ENCODE measurements around the gene TNFRSF17. TPM values are rescaled to one million over a fixed set of nuclear protein-coding genes. Genes with fewer than 3 reads are reported as not detected.

Gene TNFRSF17
- total and polyA plus RNA-seq, 2 donors = not detected

GRCh38 chr16:12002447-12003006 is 37.5 kb downstream of the TNFRSF17 start:
- no peak for DNase-seq (ENCODE audit: extremely low spot score)
- Histone ChIP-seq H3K4me1 (ENCODE audit: insufficient read depth) (no peaks in the 10 kb centered on the region), H3K27ac (ENCODE audit: low read depth) (no peak overlapping the region), H3K4me3 (ENCODE audit: low read depth, low read length) (no peak overlapping the region), H3K36me3 (ENCODE audit: insufficient read depth) (no peaks in the 10 kb centered on the region)
- WGBS = 51% methylated on average over 11 of the region's 11 CpGs

GRCh38 chr16:12006637-12007036 is 41.6 kb downstream of the TNFRSF17 start:
- WGBS = 92% methylated on average over 3 of the region's 3 CpGs
- H3K4me1 ChIP-seq (ENCODE audit: insufficient read depth) = no peaks in the 10 kb centered on the region
- no peak for DNase-seq (ENCODE audit: extremely low spot score)
- no peak overlapping the region for H3K27ac ChIP-seq (ENCODE audit: low read depth)
- H3K36me3 ChIP-seq (ENCODE audit: insufficient read depth) = no peaks in the 10 kb centered on the region
- H3K4me3 ChIP-seq (ENCODE audit: low read depth, low read length) = no peak overlapping the region

GRCh38 chr16:12009462-12009861 is 44.5 kb downstream of the TNFRSF17 start:
- DNase-seq (ENCODE audit: extremely low spot score) = no peak
- Histone ChIP-seq H3K36me3 (ENCODE audit: insufficient read depth) (no peaks in the 10 kb centered on the region), H3K4me3 (ENCODE audit: low read depth, low read length) (no peak overlapping the region), H3K27ac (ENCODE audit: low read depth) (no peak overlapping the region), H3K4me1 (ENCODE audit: insufficient read depth) (no peaks in the 10 kb centered on the region)
- 86% methylated on average over 7 of the region's 7 CpGs for WGBS

GRCh38 chr16:12009922-12010321 is 44.9 kb downstream of the TNFRSF17 start:
- Histone ChIP-seq H3K27ac (ENCODE audit: low read depth) (no peak overlapping the region), H3K36me3 (ENCODE audit: insufficient read depth) (no peaks in the 10 kb centered on the region), H3K4me1 (ENCODE audit: insufficient read depth) (no peaks in the 10 kb centered on the region), H3K4me3 (ENCODE audit: low read depth, low read length) (no peak overlapping the region)
- DNase-seq (ENCODE audit: extremely low spot score) = no peak
- 96% methylated on average over 2 of the region's 2 CpGs for WGBS

GRCh38 chr16:12010388-12011251 is 45.6 kb downstream of the TNFRSF17 start:
- H3K36me3 ChIP-seq (ENCODE audit: insufficient read depth) = no peaks in the 10 kb centered on the region
- WGBS = 75% methylated on average over 13 of the region's 13 CpGs
- DNase-seq (ENCODE audit: extremely low spot score) = no peak
- no peak overlapping the region for H3K27ac ChIP-seq (ENCODE audit: low read depth)
- no peak overlapping the region for H3K4me3 ChIP-seq (ENCODE audit: low read depth, low read length)
- H3K4me1 ChIP-seq (ENCODE audit: insufficient read depth) = no peaks in the 10 kb centered on the region

GRCh38 chr16:12011565-12011964 is 46.6 kb downstream of the TNFRSF17 start:
- 76% methylated on average over 4 of the region's 4 CpGs for WGBS
- H3K36me3 ChIP-seq (ENCODE audit: insufficient read depth) = no peaks in the 10 kb centered on the region
- no peak for DNase-seq (ENCODE audit: extremely low spot score)
- no peaks in the 10 kb centered on the region for H3K4me1 ChIP-seq (ENCODE audit: insufficient read depth)
- H3K27ac ChIP-seq (ENCODE audit: low read depth) = peak overlapping the region; percentile 16
- H3K4me3 ChIP-seq (ENCODE audit: low read depth, low read length) = no peak overlapping the region

- DNase-seq (ENCODE audit: extremely low spot score) = no peak
- 87% methylated on average over 4 of the region's 4 CpGs for WGBS
- Histone ChIP-seq H3K4me1 (ENCODE audit: insufficient read depth) (no peaks in the 10 kb centered on the region), H3K4me3 (ENCODE audit: low read depth, low read length) (no peak overlapping the region), H3K36me3 (ENCODE audit: insufficient read depth) (no peaks in the 10 kb centered on the region), H3K27ac (ENCODE audit: low read depth) (no peak overlapping the region)
Measured at GRCh38 chr16:12016291-12016947, 51.4 kb downstream of the TNFRSF17 start.

GRCh38 chr16:12017558-12017957 is 52.5 kb downstream of the TNFRSF17 start:
- no peak overlapping the region for H3K4me3 ChIP-seq (ENCODE audit: low read depth, low read length)
- no peaks in the 10 kb centered on the region for H3K4me1 ChIP-seq (ENCODE audit: insufficient read depth)
- H3K36me3 ChIP-seq (ENCODE audit: insufficient read depth) = no peaks in the 10 kb centered on the region
- H3K27ac ChIP-seq (ENCODE audit: low read depth) = no peak overlapping the region
- WGBS = 65% methylated on average over 5 of the region's 5 CpGs
- no peak for DNase-seq (ENCODE audit: extremely low spot score)

Small RNA genes within 50 kb of the gene (small RNA-seq; reads per million reads assigned to genes)
- gene AC007216.5 (not detected), gene UBL5P4 (not detected)

Other genes starting within 250 kb of the TNFRSF17 start
- gene TXNDC11, start 222.4 kb upstream of the TNFRSF17 start, total RNA-seq = 22.7 TPM
- 39.1 TPM for gene TXNDC11, start 222.4 kb upstream of the TNFRSF17 start, polyA plus RNA-seq
- gene ZC3H7A, start 168.0 kb upstream of the TNFRSF17 start, total RNA-seq = 78.8 TPM
- 32.2 TPM for gene ZC3H7A, start 168.0 kb upstream of the TNFRSF17 start, polyA plus RNA-seq
- 157 TPM for gene RSL1D1, start 113.7 kb upstream of the TNFRSF17 start, total RNA-seq
- 112 TPM for gene RSL1D1, start 113.7 kb upstream of the TNFRSF17 start, polyA plus RNA-seq
- gene GSPT1, start 49.3 kb upstream of the TNFRSF17 start, total RNA-seq = 61.4 TPM
- 44.5 TPM for gene GSPT1, start 49.3 kb upstream of the TNFRSF17 start, polyA plus RNA-seq
- 7.1 TPM for gene NPIPB2, start 23.2 kb upstream of the TNFRSF17 start, total RNA-seq
- gene NPIPB2, start 23.2 kb upstream of the TNFRSF17 start, polyA plus RNA-seq = 8.5 TPM
- gene SNX29, start 11.5 kb downstream of the TNFRSF17 start, total RNA-seq = 18.3 TPM
- 12.1 TPM for gene SNX29, start 11.5 kb downstream of the TNFRSF17 start, polyA plus RNA-seq